ENCODE measurements around the gene MOB3C.

DNA sequence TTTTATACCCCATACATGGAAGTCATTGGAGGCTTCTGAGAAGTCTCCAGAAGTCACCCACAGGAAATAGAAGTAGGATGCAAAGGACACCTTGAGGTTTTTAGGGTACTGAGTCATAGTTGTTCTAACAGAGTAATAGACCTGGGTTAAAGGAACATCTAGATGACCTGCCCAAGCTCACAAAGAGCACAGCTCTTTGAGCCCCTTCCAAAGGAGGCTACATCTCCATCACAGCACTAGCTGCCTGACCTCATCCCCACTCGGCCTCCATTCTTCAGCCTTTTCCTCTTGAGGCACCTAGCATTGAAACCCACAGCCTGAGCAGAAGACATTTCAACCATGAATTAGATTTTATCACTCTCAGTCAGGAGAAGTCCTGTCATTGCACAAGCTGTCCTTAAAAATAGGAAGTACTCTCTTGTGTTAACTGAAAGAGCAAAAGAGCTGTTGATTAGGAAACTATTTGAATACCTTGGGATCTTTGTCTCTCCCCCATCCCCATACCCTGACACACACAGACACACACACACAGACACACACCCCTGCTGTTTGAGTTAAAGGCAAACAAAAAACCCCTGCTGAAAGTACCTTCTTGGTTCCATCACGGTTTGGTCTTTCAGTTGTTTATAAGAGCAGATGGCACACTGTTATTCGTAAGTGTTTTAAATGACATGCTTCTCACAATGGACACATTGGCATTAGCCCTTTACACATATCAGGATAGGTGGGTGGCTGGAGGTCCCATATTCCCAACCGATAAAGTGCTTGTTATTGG lies 34.7 kb downstream of the MOB3C start:
- TF ChIP-seq, protein P1, sequence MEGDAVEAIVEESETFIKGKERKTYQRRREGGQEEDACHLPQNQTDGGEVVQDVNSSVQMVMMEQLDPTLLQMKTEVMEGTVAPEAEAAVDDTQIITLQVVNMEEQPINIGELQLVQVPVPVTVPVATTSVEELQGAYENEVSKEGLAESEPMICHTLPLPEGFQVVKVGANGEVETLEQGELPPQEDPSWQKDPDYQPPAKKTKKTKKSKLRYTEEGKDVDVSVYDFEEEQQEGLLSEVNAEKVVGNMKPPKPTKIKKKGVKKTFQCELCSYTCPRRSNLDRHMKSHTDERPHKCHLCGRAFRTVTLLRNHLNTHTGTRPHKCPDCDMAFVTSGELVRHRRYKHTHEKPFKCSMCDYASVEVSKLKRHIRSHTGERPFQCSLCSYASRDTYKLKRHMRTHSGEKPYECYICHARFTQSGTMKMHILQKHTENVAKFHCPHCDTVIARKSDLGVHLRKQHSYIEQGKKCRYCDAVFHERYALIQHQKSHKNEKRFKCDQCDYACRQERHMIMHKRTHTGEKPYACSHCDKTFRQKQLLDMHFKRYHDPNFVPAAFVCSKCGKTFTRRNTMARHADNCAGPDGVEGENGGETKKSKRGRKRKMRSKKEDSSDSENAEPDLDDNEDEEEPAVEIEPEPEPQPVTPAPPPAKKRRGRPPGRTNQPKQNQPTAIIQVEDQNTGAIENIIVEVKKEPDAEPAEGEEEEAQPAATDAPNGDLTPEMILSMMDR (IDR thresholded peaks at IDR 0.05): no peak
- TF ChIP-seq POLR2A (IDR thresholded peaks at IDR 0.05): no peak

All from tibial nerve (tissue), 3 donors.